LHCN-M2 (cell line): Measurements from ENCODE around the gene ESCO1. TPM values are rescaled to one million over a fixed set of nuclear protein-coding genes. Genes with fewer than 3 reads are reported as not detected.
"Not testable (repeated sequence)": the region's sequence is repeated elsewhere in the genome, so short reads cannot be mapped to it uniquely, and the experiment has no call there.

Source experiments
- DNase-seq: peaks from one replicate; pipeline ENCODE4 v3.0.0-alpha.2; 2012; ENCODE audit warnings: low read depth
- polyA plus RNA-seq: library from polyadenylated mRNA; unstranded; fragments of >200 nt; gene quantifications from one replicate; pipeline ENCODE4 v1.2.1, GENCODE V29; 2012; ENCODE audit warnings: missing spikeins
- total RNA-seq: library from RNA; depleted of rRNA; stranded (reverse); fragments of >200 nt; gene quantifications from 2 replicates; pipeline ENCODE4 v1.2.3, GENCODE V29; 2014; rRNA removed

The ESCO1 gene
- 11.9 and 14.4 TPM in 2 replicates for total RNA-seq
- polyA plus RNA-seq: 2.6 TPM

GRCh38 chr18:21600526-21601410 lies at the start of gene ESCO1:
Gene ESCO1 (minus strand): TSS chr18:21600704. CDS start chr18:21574843, 25,861 bp downstream.
- DNase-seq: peak; percentile 98

DNA sequence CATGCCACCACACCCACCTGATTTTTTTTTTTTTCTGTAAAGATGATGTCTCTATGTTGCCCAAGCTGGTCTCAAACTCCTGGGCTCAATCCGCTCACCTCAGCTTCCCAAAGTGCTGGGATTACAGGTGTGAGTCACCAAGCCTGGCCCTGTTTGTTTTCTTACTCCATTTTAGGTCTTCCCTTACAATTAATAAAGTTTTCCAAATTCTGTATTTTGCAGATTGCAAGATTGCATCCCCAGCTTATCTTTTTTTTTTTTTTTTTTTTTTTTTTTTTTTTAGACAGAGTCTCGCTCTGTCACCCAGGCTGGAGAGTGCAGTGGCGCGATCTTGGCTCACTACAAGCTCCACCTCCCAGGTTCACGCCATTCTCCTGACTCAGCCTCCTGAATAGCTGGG lies 39.9 kb upstream of the ESCO1 start:
- DNase-seq: not testable (repeated sequence)

DNA sequence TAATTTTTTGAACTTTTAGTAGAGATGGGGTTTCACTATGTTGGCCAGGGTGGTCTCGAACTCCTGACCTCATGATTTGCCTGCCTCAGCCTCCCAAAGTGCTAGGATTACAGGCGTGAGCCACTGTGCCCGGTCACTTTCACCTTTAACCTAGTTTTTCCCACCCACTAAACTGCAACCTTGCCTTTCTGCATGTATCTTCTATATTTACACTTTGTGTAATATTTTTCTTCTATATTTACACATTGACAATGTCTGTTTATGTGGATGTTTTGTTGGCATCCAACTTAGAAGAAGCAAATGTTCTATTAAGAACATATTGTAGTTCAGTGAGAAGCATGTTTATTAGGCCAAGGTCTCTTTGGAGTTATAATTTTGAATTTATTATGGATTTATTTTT lies 38.3 kb upstream of the ESCO1 start:
- no peak for DNase-seq

- no peak for DNase-seq
These were observed 36.3 kb upstream of the ESCO1 start for GRCh38 chr18:21636769-21637168.

DNA sequence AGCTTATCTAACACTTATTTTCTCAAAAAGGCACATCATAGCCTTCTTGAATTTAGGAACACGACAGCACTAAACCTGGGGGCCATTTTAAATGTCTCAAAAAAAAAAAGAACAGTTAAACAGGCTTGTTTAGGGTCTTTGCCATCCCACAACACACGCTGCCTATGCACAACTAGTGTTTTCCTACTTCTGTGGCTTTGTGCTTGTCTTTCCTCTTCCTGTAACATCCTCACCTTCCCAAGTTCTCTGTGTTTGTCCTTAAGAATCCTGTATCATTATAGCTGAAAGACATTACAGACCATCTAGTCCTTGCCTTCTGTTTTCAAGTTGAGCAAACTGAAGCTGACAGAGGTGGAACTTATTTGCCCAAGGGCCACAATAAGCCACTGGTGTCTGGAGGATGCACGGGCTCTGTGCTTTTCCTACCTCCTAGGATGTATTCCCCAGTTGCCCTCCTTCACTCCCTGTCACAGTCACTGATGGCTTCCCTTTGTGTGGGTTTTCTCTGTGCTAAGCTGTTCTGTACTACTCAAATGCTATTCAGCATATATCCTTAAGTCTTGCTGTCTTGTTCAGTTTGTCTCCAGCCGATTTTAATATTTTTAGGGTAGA lies 34.2 kb upstream of the ESCO1 start:
- DNase-seq: no peak

DNA sequence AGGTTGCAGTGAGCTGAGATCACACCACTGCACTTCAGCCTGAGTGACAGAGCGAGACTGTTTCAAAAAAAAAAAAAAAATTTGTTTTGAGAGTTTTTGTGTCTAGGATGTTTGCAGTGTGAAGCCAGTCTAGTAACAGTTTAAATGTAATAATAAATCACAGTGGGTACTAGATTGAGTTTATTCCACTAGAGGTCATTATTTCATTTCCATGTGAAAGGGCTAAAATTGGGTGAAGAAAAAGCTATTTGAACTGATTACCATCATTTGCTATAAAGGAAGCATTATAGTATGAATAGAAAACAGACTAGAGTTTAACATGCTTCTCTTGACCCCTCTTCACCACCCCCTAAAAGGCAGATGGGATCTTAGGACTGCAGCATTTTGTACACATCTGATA lies 31.9 kb upstream of the ESCO1 start:
- peak; percentile 11 for DNase-seq

- DNase-seq: no peak
These were observed 28.8 kb upstream of the ESCO1 start for GRCh38 chr18:21629089-21629832.

- not testable (repeated sequence) for DNase-seq
These were observed 21.1 kb upstream of the ESCO1 start for GRCh38 chr18:21621640-21622039.

DNA sequence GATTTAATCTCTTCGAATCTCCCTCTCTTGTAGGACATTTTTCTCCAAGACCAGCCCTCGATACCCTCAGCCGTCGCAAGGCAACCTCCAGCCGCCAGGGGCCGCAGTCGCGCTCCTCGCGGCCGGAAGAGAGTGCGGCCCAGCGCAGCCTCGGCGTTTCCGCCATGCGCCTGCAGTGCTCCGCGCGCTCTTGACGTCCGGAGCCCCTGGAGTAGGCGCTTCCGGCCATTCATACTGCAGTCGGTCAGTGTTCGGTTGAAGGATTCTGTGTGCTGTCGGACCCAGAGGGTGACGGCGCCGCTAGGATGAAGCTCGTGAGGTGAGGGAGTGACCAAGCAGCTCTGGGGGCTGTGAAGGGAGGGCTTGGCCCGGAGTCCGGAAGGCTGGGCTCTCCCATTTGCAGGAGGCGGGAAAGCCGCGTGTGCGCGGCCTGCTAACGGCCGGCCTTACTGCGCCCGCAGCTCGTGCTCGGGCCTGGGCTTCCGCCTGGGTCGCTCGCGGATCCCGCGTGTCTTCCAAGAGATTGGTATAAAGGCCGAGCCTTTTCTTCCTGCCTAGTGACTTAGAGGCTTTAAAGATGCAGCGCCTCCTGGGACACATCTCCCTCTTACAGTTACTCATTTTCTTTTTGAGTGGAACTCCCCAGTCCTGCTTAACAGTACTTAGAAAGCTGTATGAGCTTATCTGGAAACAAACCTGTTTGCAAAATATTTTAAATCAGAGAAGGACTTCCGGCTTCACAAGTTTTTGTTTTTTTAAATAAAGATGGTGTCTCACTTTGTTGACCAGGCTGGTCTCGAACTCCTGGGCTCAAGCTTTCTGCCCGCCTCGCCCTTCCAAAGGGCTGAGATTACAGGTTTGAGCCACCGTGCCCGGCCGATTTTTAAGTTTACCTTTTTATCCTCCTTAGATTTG lies 11.9 kb upstream of the ESCO1 start, which contains the start of gene SNRPD1:
TSS of gene SNRPD1 (plus strand) at position 190 of the 915 bp plus-strand sequence. CDS start at position 306, 116 bp downstream.
- DNase-seq: peak; percentile 91

DNA sequence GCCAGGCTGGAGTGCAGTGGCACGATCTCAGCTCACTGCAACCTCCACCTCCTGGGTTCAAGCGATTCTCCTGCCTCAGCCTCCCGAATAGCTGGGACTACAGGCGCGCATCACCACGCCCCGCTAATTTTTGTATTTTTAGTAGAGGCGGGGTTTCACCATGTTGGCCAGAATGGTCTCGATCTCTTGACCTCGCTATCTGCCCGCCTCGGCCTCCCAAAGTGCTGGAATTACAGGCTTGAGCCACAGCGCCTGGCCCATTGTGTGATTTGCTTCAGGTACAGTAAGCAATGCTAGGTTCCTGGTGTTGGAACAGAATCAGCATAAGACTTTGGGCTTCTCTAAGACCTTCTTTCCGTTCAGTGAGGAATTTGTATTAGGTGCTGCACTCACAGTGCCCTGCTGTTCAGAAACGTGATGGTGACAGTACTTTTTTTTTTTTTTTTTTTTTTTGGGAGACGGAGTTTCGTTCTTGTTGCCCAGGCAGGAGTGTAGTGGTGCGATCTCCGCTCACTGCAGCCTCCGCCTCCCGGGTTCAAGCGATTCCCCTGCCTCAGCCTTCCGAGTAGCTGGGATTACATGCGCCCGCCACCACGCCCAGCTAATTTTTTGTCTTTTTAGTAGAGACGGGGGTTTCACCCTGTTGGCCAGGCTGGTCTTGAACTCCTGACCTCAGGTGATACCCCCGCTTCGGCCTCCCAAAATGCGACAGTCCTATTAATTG lies 11.1 kb upstream of the ESCO1 start:
- DNase-seq: not testable (repeated sequence)

GRCh38 chr18:21605213-21605612 lies 4.7 kb upstream of the ESCO1 start:
- no peak for DNase-seq

GRCh38 chr18:21604671-21605070 lies 4.2 kb upstream of the ESCO1 start:
- no peak for DNase-seq

GRCh38 chr18:21602299-21602587 lies 1.7 kb upstream of the ESCO1 start:
- DNase-seq: no peak

DNA sequence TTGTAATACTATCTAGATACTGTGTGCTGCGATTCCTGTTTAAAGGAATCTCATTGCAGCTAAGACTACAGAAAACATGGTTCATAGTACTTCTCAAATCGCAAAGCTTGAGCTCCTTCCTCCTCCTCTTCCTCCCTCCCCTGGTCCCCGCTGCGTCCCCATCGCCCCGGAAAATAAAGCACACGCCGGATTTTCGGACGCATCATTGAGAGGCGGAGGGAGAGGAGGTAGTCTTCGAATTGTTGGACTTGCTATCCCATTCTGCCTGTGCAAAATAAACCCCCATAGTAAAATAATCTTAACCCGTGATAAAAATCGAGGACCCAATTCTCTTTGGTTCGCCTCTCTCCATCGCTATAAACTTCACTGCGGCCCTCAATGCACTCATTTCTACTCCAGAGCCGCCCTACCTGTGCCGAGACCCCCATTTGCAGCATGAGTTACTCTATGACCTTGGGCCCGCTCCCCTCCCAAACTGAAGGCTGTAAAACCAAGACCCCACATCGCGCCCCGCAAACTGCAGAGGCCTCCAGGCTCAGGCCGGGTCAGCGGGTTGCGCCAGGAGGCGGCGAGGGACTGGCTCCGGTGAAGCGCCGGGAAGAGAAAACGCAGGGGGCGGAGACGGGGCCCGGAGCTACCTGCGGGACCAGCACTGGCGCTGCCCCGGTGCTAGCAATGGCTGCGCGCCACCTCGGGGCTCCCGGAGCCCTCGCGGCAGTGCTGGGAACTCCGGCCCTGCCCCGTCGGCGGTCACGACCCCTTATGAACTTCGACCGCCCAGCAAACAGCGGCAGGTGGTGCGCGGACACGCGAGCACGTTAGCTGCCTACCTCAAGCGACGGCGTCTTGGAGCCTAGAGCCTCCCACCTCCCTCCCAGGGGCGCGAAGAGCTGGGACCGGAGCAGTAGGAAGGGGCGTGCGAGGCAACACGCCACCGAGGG lies 649 bp downstream of the ESCO1 start:
- DNase-seq: no peak

DNA sequence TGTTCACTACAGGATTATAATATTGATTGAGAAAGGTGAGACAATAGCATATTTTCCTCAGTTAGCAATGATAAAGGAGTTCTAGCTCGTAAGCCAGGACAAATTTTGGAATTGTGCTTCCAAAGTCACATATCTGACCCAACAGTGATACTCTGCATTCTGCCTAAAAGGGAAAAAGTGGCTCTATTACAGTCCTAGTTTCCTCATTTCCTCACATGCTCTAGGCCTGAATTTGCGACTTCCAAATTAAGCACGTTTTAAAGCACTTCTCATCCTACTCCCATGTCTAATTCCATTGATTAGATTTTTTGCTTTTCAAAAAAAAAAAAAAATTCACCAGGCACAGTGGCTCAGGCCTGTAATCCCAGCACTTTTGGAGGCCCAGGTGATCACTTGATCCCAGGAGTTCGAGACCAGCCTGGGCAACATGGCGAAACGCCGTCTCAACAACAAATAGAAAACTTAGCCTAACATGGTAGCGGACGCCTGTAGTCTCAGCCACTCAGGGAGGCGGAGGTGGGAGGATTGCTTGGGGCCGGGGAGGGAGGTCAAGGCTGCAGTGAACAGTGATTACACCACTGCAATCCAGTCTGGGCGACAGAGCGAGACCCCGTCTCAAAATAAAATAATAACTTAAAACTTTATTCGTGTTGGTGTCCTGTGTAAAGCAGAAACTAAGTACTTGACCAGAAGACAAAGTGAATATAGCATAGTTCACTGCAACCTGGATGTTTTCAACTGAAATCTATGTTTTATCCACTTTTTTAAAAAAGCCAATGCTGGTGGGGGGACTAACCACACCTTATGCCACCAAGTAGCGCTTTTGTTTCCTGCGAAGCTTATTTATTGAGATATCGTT lies 1.5 kb downstream of the ESCO1 start:
- no peak for DNase-seq

- no peak for DNase-seq
These were observed 2.9 kb downstream of the ESCO1 start for GRCh38 chr18:21597620-21598019.

DNA sequence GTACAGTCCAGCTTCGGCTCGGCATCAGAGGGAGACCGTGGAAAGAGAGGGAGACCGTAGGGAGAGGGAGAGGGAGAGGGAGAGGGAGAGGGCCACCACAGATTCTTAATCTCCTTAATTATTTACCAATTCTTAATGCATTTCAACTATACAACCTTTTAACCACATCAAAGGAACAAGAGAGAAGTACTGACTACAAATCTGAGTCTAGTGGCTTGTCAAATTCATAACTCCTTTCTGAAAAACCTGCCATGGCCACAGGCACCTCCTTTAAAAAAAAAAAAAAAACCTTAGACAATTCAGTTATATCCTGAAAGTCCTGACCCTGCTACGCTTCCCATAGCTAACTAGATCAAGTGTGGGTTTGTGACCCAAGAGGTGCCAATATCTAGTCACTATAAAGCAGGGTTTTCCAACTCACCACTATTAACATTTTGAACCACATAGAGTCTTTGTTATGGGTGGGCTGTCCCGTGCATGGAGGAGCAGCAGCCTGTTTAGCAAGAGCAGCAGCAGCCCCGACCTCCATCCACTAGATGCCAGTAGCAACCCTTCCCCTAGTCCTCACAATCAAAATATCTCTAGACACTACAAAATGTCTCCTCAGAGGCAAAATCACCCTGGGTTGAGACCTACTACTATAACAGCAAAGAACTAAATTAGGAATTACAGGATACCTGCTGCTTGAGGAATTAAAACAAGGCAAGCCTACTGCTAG lies 6.8 kb downstream of the ESCO1 start:
- DNase-seq: no peak

- DNase-seq: not testable (repeated sequence)
These were observed 8.1 kb downstream of the ESCO1 start for GRCh38 chr18:21592361-21592760.
